ENCODE results near the gene RGS7.

- TF ChIP-seq CTCF (IDR thresholded peaks at IDR 0.05; ENCODE audit: insufficient read depth, low read depth, low read length) (no peak), EZH2 (IDR thresholded peaks at IDR 0.05; ENCODE audit: insufficient read depth, low read length) (no peak)
Measured at GRCh38 chr1:241269116-241269515, 87.9 kb downstream of the RGS7 start.

Data from astrocyte (in vitro differentiated cells and primary cell).